Endothelial cell of umbilical vein (primary cell): ENCODE results near the gene C11orf24.

Experiments
- EZH2 ChIP-seq: IDR thresholded peaks from 2 replicates; pipeline ENCODE4 v1.6.1; 2012; ENCODE audit warnings: borderline replicate concordance, low read depth, mild to moderate bottlenecking, moderate library complexity, low read length, inconsistent platforms; ENCODE audit not compliant: severe bottlenecking
- FOS ChIP-seq: IDR thresholded peaks from 2 replicates; pipeline ENCODE4 v1.6.1; 2011; ENCODE audit warnings: mild to moderate bottlenecking, low read length, moderate library complexity, borderline replicate concordance; ENCODE audit not compliant: insufficient read depth
- GATA2 ChIP-seq: IDR thresholded peaks from 2 replicates; pipeline ENCODE4 v1.7.0; 2011; ENCODE audit warnings: low read depth, mild to moderate bottlenecking, moderate library complexity, mixed read lengths, low read length; ENCODE audit not compliant: insufficient read length, insufficient read depth
- JUN ChIP-seq: IDR thresholded peaks from 2 replicates; pipeline ENCODE4 v1.6.1; 2011; ENCODE audit warnings: borderline replicate concordance, low read depth; ENCODE audit not compliant: insufficient read length, insufficient read depth
- MYC ChIP-seq: IDR thresholded peaks from one replicate; pipeline ENCODE4 v1.6.1; 2011; ENCODE audit warnings: mild to moderate bottlenecking, low read depth, low read length
- POLR2A ChIP-seq: IDR thresholded peaks from 2 replicates; pipeline ENCODE4 v1.6.1; 2012; ENCODE audit warnings: low read depth, mild to moderate bottlenecking, control low read depth, low read length
- POLR2AphosphoS5 ChIP-seq: IDR thresholded peaks from 2 replicates; pipeline ENCODE4 v1.6.1; 2012; ENCODE audit warnings: low read depth, mild to moderate bottlenecking, control low read depth, low read length, moderate library complexity; ENCODE audit not compliant: insufficient read depth
- TF ChIP-seq, protein P1 (sequence below), 2 donors: IDR thresholded peaks; 1 replicate in 1 of 2; 2 replicates in 1 of 2; pipeline ENCODE4 v1.5.1; 2011; ENCODE audit warnings: low read length in 2 of 2, mild to moderate bottlenecking in 2 of 2, moderate library complexity in 2 of 2, control low read depth in 1 of 2, inconsistent platforms in 1 of 2, low read depth in 1 of 2; ENCODE audit not compliant: insufficient read depth in 1 of 2; ENCODE audit errors: extremely low read depth in 1 of 2
- TF ChIP-seq, protein P2 (sequence below): IDR thresholded peaks from 2 replicates; pipeline ENCODE4 v1.6.1; 2011; ENCODE audit not compliant: insufficient read depth, insufficient read length

DNA sequence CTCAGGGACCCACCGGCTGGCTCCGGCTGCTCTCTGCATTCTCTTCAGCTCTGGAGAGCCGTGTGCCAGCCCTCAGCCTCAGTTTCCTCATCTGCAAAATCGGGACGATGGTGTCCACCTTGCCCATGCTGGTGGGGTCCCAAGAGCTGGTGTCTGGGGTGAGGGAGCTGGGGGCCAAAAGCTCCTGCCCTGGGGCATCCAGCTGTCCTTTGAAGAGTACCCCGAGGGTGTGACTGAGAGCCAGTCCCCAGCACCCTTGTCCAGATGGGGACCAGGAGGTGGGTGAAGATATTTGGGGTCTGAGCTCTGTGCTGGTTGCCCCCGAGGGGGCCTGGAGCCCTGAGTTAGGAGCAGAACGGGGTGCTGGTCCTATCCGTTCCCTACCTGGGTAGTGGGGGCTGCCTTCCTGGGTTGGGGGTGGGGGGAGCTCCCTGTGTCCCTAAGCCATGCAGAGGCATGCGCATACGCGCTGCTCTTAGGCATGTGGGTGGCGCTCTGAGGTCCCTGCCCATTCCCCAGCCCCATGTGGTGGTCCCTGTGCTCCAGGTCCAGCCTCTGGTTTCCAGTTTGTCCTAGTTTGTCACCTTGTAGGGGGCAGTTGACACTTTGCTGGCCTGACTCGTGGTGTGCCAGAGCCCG is 45.5 kb upstream of the C11orf24 start:
- TF ChIP-seq, protein P1, sequence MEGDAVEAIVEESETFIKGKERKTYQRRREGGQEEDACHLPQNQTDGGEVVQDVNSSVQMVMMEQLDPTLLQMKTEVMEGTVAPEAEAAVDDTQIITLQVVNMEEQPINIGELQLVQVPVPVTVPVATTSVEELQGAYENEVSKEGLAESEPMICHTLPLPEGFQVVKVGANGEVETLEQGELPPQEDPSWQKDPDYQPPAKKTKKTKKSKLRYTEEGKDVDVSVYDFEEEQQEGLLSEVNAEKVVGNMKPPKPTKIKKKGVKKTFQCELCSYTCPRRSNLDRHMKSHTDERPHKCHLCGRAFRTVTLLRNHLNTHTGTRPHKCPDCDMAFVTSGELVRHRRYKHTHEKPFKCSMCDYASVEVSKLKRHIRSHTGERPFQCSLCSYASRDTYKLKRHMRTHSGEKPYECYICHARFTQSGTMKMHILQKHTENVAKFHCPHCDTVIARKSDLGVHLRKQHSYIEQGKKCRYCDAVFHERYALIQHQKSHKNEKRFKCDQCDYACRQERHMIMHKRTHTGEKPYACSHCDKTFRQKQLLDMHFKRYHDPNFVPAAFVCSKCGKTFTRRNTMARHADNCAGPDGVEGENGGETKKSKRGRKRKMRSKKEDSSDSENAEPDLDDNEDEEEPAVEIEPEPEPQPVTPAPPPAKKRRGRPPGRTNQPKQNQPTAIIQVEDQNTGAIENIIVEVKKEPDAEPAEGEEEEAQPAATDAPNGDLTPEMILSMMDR (IDR thresholded peaks at IDR 0.05; ENCODE audit: extremely low read depth in 1 of 2, insufficient read depth in 1 of 2, low read depth in 1 of 2, low read length in 2 of 2): no peak
- TF ChIP-seq MYC: no peak
- TF ChIP-seq POLR2AphosphoS5: no peak
- TF ChIP-seq, protein P2, sequence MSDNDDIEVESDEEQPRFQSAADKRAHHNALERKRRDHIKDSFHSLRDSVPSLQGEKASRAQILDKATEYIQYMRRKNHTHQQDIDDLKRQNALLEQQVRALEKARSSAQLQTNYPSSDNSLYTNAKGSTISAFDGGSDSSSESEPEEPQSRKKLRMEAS: no peak
- no peak for TF ChIP-seq POLR2A
- TF ChIP-seq EZH2: no peak
- TF ChIP-seq JUN: no peak
- no peak for TF ChIP-seq GATA2
- TF ChIP-seq FOS: no peak
